ENCODE measurements around the gene DAZAP1.

DAZAP1 gene

GRCh38 chr19:1455336-1456120, 48.1 kb downstream of the DAZAP1 start:
- no peak for DNase-seq (ENCODE audit: low read depth in 2 of 2, low spot score in 1 of 2)

GRCh38 chr19:1456121-1456900, 48.9 kb downstream of the DAZAP1 start:
- no peak for DNase-seq (ENCODE audit: low read depth in 2 of 2, low spot score in 1 of 2)

- no peak for DNase-seq (ENCODE audit: low read depth in 2 of 2, low spot score in 1 of 2)
These were observed 49.8 kb downstream of the DAZAP1 start for GRCh38 chr19:1457031-1457739.

- no peak for DNase-seq (ENCODE audit: low read depth in 2 of 2, low spot score in 1 of 2)
These were observed 50.5 kb downstream of the DAZAP1 start for GRCh38 chr19:1457892-1458291.

- DNase-seq (ENCODE audit: low read depth in 2 of 2, low spot score in 1 of 2), result no peak
These were observed 52.1 kb downstream of the DAZAP1 start for GRCh38 chr19:1459479-1459878.

GRCh38 chr19:1460033-1460995, 52.9 kb downstream of the DAZAP1 start:
- no peak for DNase-seq (ENCODE audit: low read depth in 2 of 2, low spot score in 1 of 2)

GRCh38 chr19:1461862-1462261, 54.5 kb downstream of the DAZAP1 start:
- no peak for DNase-seq (ENCODE audit: low read depth in 2 of 2, low spot score in 1 of 2)

- DNase-seq (ENCODE audit: low read depth in 2 of 2, low spot score in 1 of 2), result no peak
These were observed 58.0 kb downstream of the DAZAP1 start for GRCh38 chr19:1465191-1466016.

- DNase-seq (ENCODE audit: low read depth in 2 of 2, low spot score in 1 of 2), result no peak
These were observed 58.7 kb downstream of the DAZAP1 start for GRCh38 chr19:1466018-1466460.

GRCh38 chr19:1466461-1467214, 59.3 kb downstream of the DAZAP1 start:
- no peak for DNase-seq (ENCODE audit: low read depth in 2 of 2, low spot score in 1 of 2)

- DNase-seq (ENCODE audit: low read depth in 2 of 2, low spot score in 1 of 2), result no peak
These were observed 59.8 kb downstream of the DAZAP1 start for GRCh38 chr19:1467215-1467489.

- no peak for DNase-seq (ENCODE audit: low read depth in 2 of 2, low spot score in 1 of 2)
These were observed 60.3 kb downstream of the DAZAP1 start for GRCh38 chr19:1467490-1468273.

- DNase-seq (ENCODE audit: low read depth in 2 of 2, low spot score in 1 of 2), result no peak
These were observed 61.0 kb downstream of the DAZAP1 start for GRCh38 chr19:1468274-1468820.

GRCh38 chr19:1468821-1469254, 61.5 kb downstream of the DAZAP1 start:
- no peak for DNase-seq (ENCODE audit: low read depth in 2 of 2, low spot score in 1 of 2)

- DNase-seq (ENCODE audit: low read depth in 2 of 2, low spot score in 1 of 2), result no peak
These were observed 62.1 kb downstream of the DAZAP1 start for GRCh38 chr19:1469255-1470054.

- no peak for DNase-seq (ENCODE audit: low read depth in 2 of 2, low spot score in 1 of 2)
These were observed 62.6 kb downstream of the DAZAP1 start for GRCh38 chr19:1470055-1470304.

- DNase-seq (ENCODE audit: low read depth in 2 of 2, low spot score in 1 of 2), result peak; percentile 49 to 51
These were observed 63.1 kb downstream of the DAZAP1 start for GRCh38 chr19:1470305-1471009.
